GM06990 (cell line): ENCODE data around the gene TMEM121.
A peak's percentile ranks its signal among the peaks of the same experiment; 100 is the strongest.
"Not testable (repeated sequence)": the region's sequence is repeated elsewhere in the genome, so short reads cannot be mapped to it uniquely, and the experiment has no call there.

Experiments
- DNase-seq: peaks from one replicate; pipeline ENCODE4 v3.0.0-alpha.2; 2011; ENCODE audit not compliant: insufficient read length; ENCODE audit errors: extremely low read depth
- H3K27me3 ChIP-seq: replicated peaks from 2 replicates; pipeline ENCODE4 v1.6.0; 2011; ENCODE audit warnings: low read length; ENCODE audit not compliant: control insufficient read depth, insufficient read depth
- H3K36me3 ChIP-seq: 2 replicates; pipeline ENCODE4 v1.5.1; 2011; ENCODE audit warnings: low read length; ENCODE audit not compliant: control insufficient read depth, insufficient read depth
- H3K4me3 ChIP-seq: replicated peaks from 2 replicates; pipeline ENCODE4 v1.5.1; 2011; ENCODE audit warnings: low read depth, mild to moderate bottlenecking, control low read depth, low read length
- CTCF ChIP-seq: IDR thresholded peaks from 2 replicates; pipeline ENCODE4 v1.5.1; 2011; ENCODE audit warnings: low read length, control low read depth, mild to moderate bottlenecking, inconsistent platforms; ENCODE audit not compliant: insufficient read depth, poor library complexity, severe bottlenecking

TMEM121 gene

GRCh38 chr14:105568859-105569766, 42.7 kb downstream of the TMEM121 start:
- TF ChIP-seq CTCF: no peak
- no peaks in the 10 kb centered on the region for H3K36me3 ChIP-seq
- no peak overlapping the region for H3K4me3 ChIP-seq
- no peak for DNase-seq
- H3K27me3 ChIP-seq: no peaks in the 10 kb centered on the region

DNA sequence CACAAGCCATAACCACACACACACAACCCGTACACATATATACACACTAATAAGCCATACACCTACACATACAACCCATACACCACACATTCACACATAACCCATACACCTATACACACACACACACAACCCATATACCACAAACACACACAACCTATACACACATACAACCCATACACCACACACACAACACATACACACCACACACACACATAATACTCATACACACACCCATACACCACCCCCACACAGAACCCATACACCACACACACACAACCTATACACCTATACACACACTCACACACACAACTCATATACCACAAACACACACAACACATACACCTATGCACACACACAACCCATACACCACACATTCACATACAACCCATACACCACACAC, 44.1 kb downstream of the TMEM121 start:
- H3K27me3 ChIP-seq: no peaks in the 10 kb centered on the region
- H3K4me3 ChIP-seq: no peak overlapping the region
- no peak for TF ChIP-seq CTCF
- no peak for DNase-seq
- H3K36me3 ChIP-seq: no peaks in the 10 kb centered on the region

- H3K36me3 ChIP-seq, H3K27me3 ChIP-seq, H3K4me3 ChIP-seq, DNase-seq: not testable (repeated sequence)
Observed at GRCh38 chr14:105571181-105571951, 45.0 kb downstream of the TMEM121 start.

DNA sequence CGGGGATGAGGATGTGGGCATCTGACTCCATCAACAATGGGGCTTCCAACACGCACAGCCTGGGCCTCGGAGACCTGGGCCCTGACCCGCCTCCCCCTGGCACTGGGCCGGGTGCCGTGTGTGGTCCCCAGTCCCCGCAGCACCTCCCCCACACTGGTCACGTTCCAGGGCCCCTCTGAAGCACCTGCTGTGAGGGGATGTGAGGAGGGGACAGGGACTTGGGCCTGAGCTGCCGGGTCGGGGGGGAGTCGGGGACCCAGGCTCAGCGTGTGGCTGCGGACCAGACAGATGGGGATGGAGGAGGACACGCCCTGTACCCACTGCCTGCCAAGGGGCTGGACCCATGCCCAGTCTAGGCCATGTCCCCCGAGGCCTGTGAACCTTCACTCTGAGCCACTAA, 45.7 kb downstream of the TMEM121 start:
- DNase-seq, H3K36me3 ChIP-seq, H3K4me3 ChIP-seq, H3K27me3 ChIP-seq: not testable (repeated sequence)

- not testable (repeated sequence) for H3K4me3 ChIP-seq, DNase-seq, H3K36me3 ChIP-seq, H3K27me3 ChIP-seq
Observed at GRCh38 chr14:105573841-105574240, 47.5 kb downstream of the TMEM121 start.

GRCh38 chr14:105574411-105574810, 48.0 kb downstream of the TMEM121 start:
- DNase-seq, H3K4me3 ChIP-seq: not testable (repeated sequence)

GRCh38 chr14:105575016-105575700, 48.8 kb downstream of the TMEM121 start:
- DNase-seq: peak; percentile 70
- H3K4me3 ChIP-seq, H3K27me3 ChIP-seq, H3K36me3 ChIP-seq: not testable (repeated sequence)

More at GRCh38 chr14:105574411-105574810, 48.0 kb downstream of the TMEM121 start:
- not testable (repeated sequence) for H3K36me3 ChIP-seq, H3K27me3 ChIP-seq

GRCh38 chr14:105576525-105577088, 50.2 kb downstream of the TMEM121 start:
- no peak overlapping the region for H3K4me3 ChIP-seq
- no peak for DNase-seq
- H3K27me3 ChIP-seq: no peaks in the 10 kb centered on the region
- TF ChIP-seq CTCF: no peak
- H3K36me3 ChIP-seq: no peaks in the 10 kb centered on the region
